Natural killer cell (primary cell): ENCODE results near the gene SMIM5. TPM values are rescaled to one million over a fixed set of nuclear protein-coding genes. Genes with fewer than 3 reads are reported as not detected.
A peak's percentile ranks its signal among the peaks of the same experiment; 100 is the strongest.

Experiments
- ATAC-seq, 3 donors: fragments of 150-1000 bp in 2 of 3; fragments of 200-7000 bp in 1 of 3; cut with Tn5 transposase; 1 replicate in 1 of 3; 2 replicates in 2 of 3; pipeline ENCODE4 v1.10.0; 2021; ENCODE audit warnings: mild to moderate bottlenecking in 2 of 3, moderate library complexity in 2 of 3
- DNase-seq, 2 donors: peaks; one replicate each; pipeline versions ENCODE4 v3.0.0 to v3.0.0-alpha.2; 2013 to 2021; ENCODE audit warnings: mixed read lengths in 1 of 2
- H3K27ac ChIP-seq: one replicate; pipeline ENCODE4 v1.5.1; 2013; ENCODE audit warnings: mild to moderate bottlenecking, low read length
- H3K27me3 ChIP-seq: one replicate; pipeline ENCODE4 v1.6.1; 2013; ENCODE audit warnings: low read length; ENCODE audit not compliant: control insufficient read depth, insufficient read depth
- H3K36me3 ChIP-seq: one replicate; pipeline ENCODE4 v1.6.1; 2013; ENCODE audit warnings: low read length; ENCODE audit not compliant: control insufficient read depth, insufficient read depth
- H3K4me1 ChIP-seq: one replicate; pipeline ENCODE4 v1.6.1; 2013; ENCODE audit warnings: low read length; ENCODE audit not compliant: control insufficient read depth, insufficient read depth
- H3K4me3 ChIP-seq: one replicate; pipeline ENCODE4 v1.5.1; 2013; ENCODE audit warnings: low read length
- H3K9me3 ChIP-seq: one replicate; pipeline ENCODE4 v1.6.1; 2013; ENCODE audit warnings: low read length; ENCODE audit not compliant: control insufficient read depth, insufficient read depth
- H3K27ac Mint-ChIP-seq, 2 donors: one replicate each; pipeline ENCODE4 v1.8.0; 2022; ENCODE audit warnings: mild to moderate bottlenecking in 2 of 2, mixed read lengths in 2 of 2, moderate library complexity in 1 of 2
- H3K27me3 Mint-ChIP-seq, 2 donors: one replicate each; pipeline ENCODE4 v1.8.0; 2022; ENCODE audit warnings: low read depth in 2 of 2, mixed read lengths in 2 of 2
- H3K36me3 Mint-ChIP-seq: one replicate; pipeline ENCODE4 v1.8.0; 2022; ENCODE audit warnings: mixed read lengths
- H3K4me1 Mint-ChIP-seq, 2 donors: one replicate each; pipeline ENCODE4 v1.8.0; 2022; ENCODE audit warnings: mixed read lengths in 2 of 2
- H3K4me3 Mint-ChIP-seq: one replicate; pipeline ENCODE4 v1.8.0; 2022; ENCODE audit warnings: mild to moderate bottlenecking, moderate library complexity, mixed read lengths
- H3K9me3 Mint-ChIP-seq, 2 donors: one replicate each; pipeline ENCODE4 v1.8.0; 2022; ENCODE audit warnings: mixed read lengths in 2 of 2
- CTCF ChIP-seq: fragments of 200-600 bp; IDR thresholded peaks from one replicate; pipeline ENCODE4 v1.8.0; 2022; ENCODE audit warnings: antibody characterized with exemption
- WGBS: methylation state at CpG from one replicate; pipeline ENCODE4 v1.1.7; 2013; ENCODE audit warnings: missing lambda C conversion rate; ENCODE audit not compliant: insufficient coverage; 5-methylcytosine and 5-hydroxymethylcytosine counted together
- intact Hi-C: fragments of 100-400 bp; cut with micrococcal nuclease; formaldehyde crosslinking; loops from one replicate; pipeline ENCODE4 v1.14.2; 2022
- total RNA-seq, 4 donors: library from RNA; stranded (reverse); fragments of 120-200 nt in 1 of 4; gene quantifications; one replicate each; pipeline versions ENCODE4 v1.2.3 to v1.2.4, GENCODE V29; 2013 to 2022

Gene SMIM5
- total RNA-seq, 3 donors from 2014 or later (not counting 1 experiment from before 2014, with no cell fraction given): 0.95 to 2.0 (median 1.5) TPM

DNA sequence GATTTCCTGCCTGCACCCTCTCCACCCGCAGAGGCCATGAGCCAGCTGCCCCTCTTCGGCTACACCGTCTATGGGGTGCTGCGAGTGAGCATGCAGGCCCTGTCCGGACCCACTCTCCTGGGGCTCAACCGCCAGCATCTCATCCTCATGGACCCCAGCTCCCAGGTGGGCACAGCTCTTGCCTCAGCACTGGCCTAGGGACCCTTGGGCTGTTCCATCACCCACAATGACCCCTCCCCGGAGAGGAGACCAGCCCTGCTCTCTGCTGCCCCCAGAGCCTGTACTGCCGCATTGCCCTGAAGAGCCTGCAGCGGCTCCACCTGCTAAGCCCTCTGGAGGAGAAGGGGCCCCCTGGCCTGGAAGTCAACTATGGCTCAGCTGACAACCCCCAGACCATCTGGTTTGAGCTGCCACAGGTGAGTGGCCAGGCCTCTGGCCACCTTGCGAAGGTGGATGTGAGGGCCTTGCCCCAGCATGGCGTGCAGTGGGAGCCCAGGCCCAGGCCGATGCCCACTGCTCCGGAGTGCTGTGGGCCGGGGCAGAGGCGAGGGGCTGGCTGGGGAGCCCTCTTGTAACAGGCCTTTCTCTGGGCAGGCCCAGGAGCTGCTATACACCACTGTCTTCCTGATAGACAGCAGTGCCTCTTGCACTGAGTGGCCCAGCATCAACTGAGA is 7.3 kb upstream of the SMIM5 start:
- intact Hi-C loops: no loop called here
- no peaks in the 10 kb centered on the region for H3K9me3 Mint-ChIP-seq
- no peak overlapping the region for H3K4me3 Mint-ChIP-seq

DNA sequence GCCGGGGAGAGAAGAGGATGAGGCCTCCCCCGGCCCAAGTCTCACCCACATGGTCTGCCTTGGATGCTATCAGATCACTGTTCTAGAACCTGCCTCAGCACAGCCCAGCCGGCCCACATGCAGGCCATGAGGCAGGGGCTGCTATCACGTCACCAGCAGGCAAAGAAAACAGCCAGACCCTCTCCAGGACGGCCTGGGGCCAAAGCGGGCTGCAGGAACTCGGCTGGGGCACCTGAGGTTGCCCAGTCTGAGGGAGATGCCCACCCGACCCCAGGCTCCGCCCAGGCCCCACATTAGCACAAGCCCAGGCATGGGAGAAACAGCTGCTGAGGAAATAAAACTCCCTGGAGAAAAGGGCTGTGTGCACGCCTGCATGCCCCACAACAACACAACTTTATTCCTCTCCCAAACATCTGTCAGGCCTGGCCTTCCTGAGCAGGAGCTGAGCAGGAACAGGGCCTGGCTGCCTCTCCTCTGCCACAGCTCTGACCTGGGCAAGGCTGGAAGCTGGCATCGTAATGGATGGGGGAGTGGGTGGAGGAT is 6.7 kb upstream of the SMIM5 start:
- Histone ChIP-seq H3K36me3 (peaks cover 22% of the 10 kb centered on the region), H3K27ac (no peak overlapping the region), H3K27me3 (no peaks in the 10 kb centered on the region), H3K9me3 (no peaks in the 10 kb centered on the region), H3K4me1 (no peaks in the 10 kb centered on the region), H3K4me3 (no peak overlapping the region)
- Mint-ChIP-seq H3K9me3 (no peaks in the 10 kb centered on the region), H3K4me3 (no peak overlapping the region), H3K4me1 (no peaks in the 10 kb centered on the region), H3K27me3 (no peaks in the 10 kb centered on the region), H3K36me3 (no peaks in the 10 kb centered on the region), H3K27ac (no peak overlapping the region)
- no peak for ATAC-seq
- DNase-seq: no peak
- 85% methylated on average over 10 of the region's 11 CpGs for WGBS
- TF ChIP-seq CTCF: no peak
- intact Hi-C loops: no loop called here

More for the DNA sequence above, 7.3 kb upstream of the SMIM5 start:
- Mint-ChIP-seq H3K27ac (no peak overlapping the region), H3K36me3 (no peaks in the 10 kb centered on the region), H3K4me1 (no peaks in the 10 kb centered on the region), H3K27me3 (no peaks in the 10 kb centered on the region)
- Histone ChIP-seq H3K27me3 (no peaks in the 10 kb centered on the region), H3K36me3 (peaks cover 27% of the 10 kb centered on the region), H3K27ac (no peak overlapping the region), H3K4me1 (no peaks in the 10 kb centered on the region), H3K9me3 (no peaks in the 10 kb centered on the region), H3K4me3 (no peak overlapping the region)
- no peak for ATAC-seq
- DNase-seq: peak in 1 of 2 donors; percentile 26
- TF ChIP-seq CTCF: peak; percentile 15
- WGBS: 91% methylated on average over 15 of the region's 15 CpGs

- Mint-ChIP-seq H3K27me3 (no peaks in the 10 kb centered on the region), H3K36me3 (no peaks in the 10 kb centered on the region), H3K27ac (peak overlapping the region in 1 of 2 donors; percentile 8), H3K9me3 (no peaks in the 10 kb centered on the region), H3K4me3 (no peak overlapping the region), H3K4me1 (no peaks in the 10 kb centered on the region)
- H3K9me3 ChIP-seq: no peaks in the 10 kb centered on the region
- no peak for TF ChIP-seq CTCF
- intact Hi-C loops: no loop called here
- H3K27ac ChIP-seq: no peak overlapping the region
- DNase-seq (no peak), ATAC-seq (no peak)
- H3K27me3 ChIP-seq: no peaks in the 10 kb centered on the region
- H3K4me1 ChIP-seq: no peaks in the 10 kb centered on the region
- WGBS: 94% methylated on average over 10 of the region's 10 CpGs
- H3K4me3 ChIP-seq: no peak overlapping the region
- peaks cover 22% of the 10 kb centered on the region for H3K36me3 ChIP-seq
Observed at GRCh38 chr17:75627094-75627493, 6.1 kb upstream of the SMIM5 start.

- Histone ChIP-seq H3K36me3 (peaks cover 22% of the 10 kb centered on the region), H3K9me3 (no peaks in the 10 kb centered on the region), H3K27ac (no peak overlapping the region), H3K4me1 (peaks cover 9% of the 10 kb centered on the region), H3K27me3 (no peaks in the 10 kb centered on the region), H3K4me3 (no peak overlapping the region)
- no peak for TF ChIP-seq CTCF
- intact Hi-C loops: no loop called here
- ATAC-seq (no peak), DNase-seq (no peak)
- peak overlapping the region in 1 of 2 donors; percentile 45 for H3K27ac Mint-ChIP-seq
- no peaks in the 10 kb centered on the region for H3K9me3 Mint-ChIP-seq
- H3K27me3 Mint-ChIP-seq: no peaks in the 10 kb centered on the region
- 93% methylated on average over 6 of the region's 6 CpGs for whole genome bisulfite sequencing
- H3K4me1 Mint-ChIP-seq: no peaks in the 10 kb centered on the region
- no peak overlapping the region for H3K4me3 Mint-ChIP-seq
- H3K36me3 Mint-ChIP-seq: no peaks in the 10 kb centered on the region
Observed at GRCh38 chr17:75628425-75628824, 4.8 kb upstream of the SMIM5 start.
